HEK293 (cell line): ENCODE measurements around the gene NGRN.

ENCODE experiments used
- ATF2 ChIP-seq: fragments of 450-650 bp; formaldehyde crosslinking; IDR thresholded peaks from 2 replicates; pipeline ENCODE4 v1.5.1; 2016; ENCODE audit warnings: missing biosample characterization, missing genetic modification characterization, low read depth
- BCL11A ChIP-seq: fragments of 450-650 bp; formaldehyde crosslinking; IDR thresholded peaks from 2 replicates; pipeline ENCODE4 v1.5.1; 2016; ENCODE audit warnings: low read depth, missing biosample characterization, missing genetic modification characterization
- CTCF ChIP-seq: fragments of 450-650 bp; formaldehyde crosslinking; IDR thresholded peaks from 2 replicates; pipeline ENCODE4 v1.5.1; 2016; ENCODE audit warnings: missing biosample characterization, missing genetic modification characterization
- GFI1B ChIP-seq: fragments of 450-650 bp; formaldehyde crosslinking; IDR thresholded peaks from 2 replicates; pipeline ENCODE4 v1.5.1; 2016; ENCODE audit warnings: missing biosample characterization, missing genetic modification characterization
- REST ChIP-seq: fragments of 450-650 bp; formaldehyde crosslinking; IDR thresholded peaks from 2 replicates; pipeline ENCODE4 v1.5.1; 2016; ENCODE audit warnings: missing biosample characterization, missing genetic modification characterization
- YY1 ChIP-seq: fragments of 450-650 bp; formaldehyde crosslinking; IDR thresholded peaks from 2 replicates; pipeline ENCODE4 v1.5.1; 2018; ENCODE audit warnings: missing biosample characterization, missing genetic modification characterization
- ZBTB49 ChIP-seq: fragments of 450-650 bp; formaldehyde crosslinking; IDR thresholded peaks from 2 replicates; pipeline ENCODE4 v1.5.1; 2016; ENCODE audit warnings: missing biosample characterization, missing genetic modification characterization, low read depth
- ZEB2 ChIP-seq: fragments of 450-650 bp; formaldehyde crosslinking; IDR thresholded peaks from 2 replicates; pipeline ENCODE4 v1.5.1; 2016; ENCODE audit warnings: missing biosample characterization, missing genetic modification characterization
- ZNF138 ChIP-seq: fragments of 450-650 bp; formaldehyde crosslinking; IDR thresholded peaks from 2 replicates; pipeline ENCODE4 v1.5.1; 2016; ENCODE audit warnings: missing biosample characterization, missing genetic modification characterization, borderline replicate concordance
- ZNF184 ChIP-seq: fragments of 450-650 bp; IDR thresholded peaks from 2 replicates; pipeline ENCODE4 v1.5.1; 2018; ENCODE audit warnings: missing biosample characterization, mild to moderate bottlenecking, missing genetic modification characterization
- ZNF274 ChIP-seq, 2 experiments: fragments of 200-500 bp in 1 of 2; fragments of 450-650 bp in 1 of 2; sonication (Bioruptor generic) in 1 of 2; formaldehyde crosslinking in 1 of 2; IDR thresholded peaks; 2 replicates each; pipeline versions ENCODE4 v1.5.1 to v1.6.1; 2014 to 2016; ENCODE audit warnings: borderline replicate concordance in 1 of 2, inconsistent platforms in 1 of 2, low read length in 1 of 2, missing biosample characterization in 1 of 2, missing genetic modification characterization in 1 of 2
- ZNF585B ChIP-seq: fragments of 450-650 bp; formaldehyde crosslinking; IDR thresholded peaks from 2 replicates; pipeline ENCODE4 v1.5.1; 2016; ENCODE audit warnings: missing biosample characterization, missing genetic modification characterization

GRCh38 chr15:90225047-90225446, 40.4 kb upstream of the NGRN start:
- TF ChIP-seq CTCF (tag by site-specific recombination), result no peak
- no peak for TF ChIP-seq GFI1B (tag by site-specific recombination)
- no peak for TF ChIP-seq ZEB2 (tag by site-specific recombination)
- no peak for TF ChIP-seq ZNF138 (tag by site-specific recombination)
- no peak for TF ChIP-seq ZNF274 (IDR thresholded peaks at IDR 0.05; ENCODE audit: low read length)
- no peak for TF ChIP-seq ZNF274 (tag by site-specific recombination; IDR thresholded peaks at IDR 0.05; ENCODE audit: borderline replicate concordance)
- TF ChIP-seq ZNF585B (tag by site-specific recombination), result no peak
- TF ChIP-seq ZNF184 (tag by site-specific recombination), result no peak
- no peak for TF ChIP-seq REST (tag by site-specific recombination)
- TF ChIP-seq ATF2, result no peak
- TF ChIP-seq YY1 (tag by site-specific recombination), result no peak
- no peak for TF ChIP-seq BCL11A (tag by site-specific recombination)
- TF ChIP-seq ZBTB49 (tag by site-specific recombination), result no peak
